Lower lobe of right lung (tissue), 2 donors: ENCODE data around the gene DNAI4. TPM values are rescaled to one million over a fixed set of nuclear protein-coding genes. Genes with fewer than 3 reads are reported as not detected.

Experiments used
- ATAC-seq, 2 donors: fragments of 200-7000 bp; cut with Tn5 transposase; one replicate each; pipeline ENCODE4 v1.9.1; 2020 to 2022; ENCODE audit warnings: mild to moderate bottlenecking in 2 of 2, moderate library complexity in 2 of 2
- DNase-seq: peaks from one replicate; pipeline ENCODE4 v3.0.0-alpha.2; 2020
- H3K27ac ChIP-seq: fragments of 200-600 bp; one replicate; pipeline ENCODE4 v1.8.0; 2022
- H3K27me3 ChIP-seq: fragments of 200-600 bp; one replicate; pipeline ENCODE4 v1.8.0; 2022; ENCODE audit warnings: low read depth
- H3K36me3 ChIP-seq: fragments of 200-600 bp; one replicate; pipeline ENCODE4 v1.8.0; 2022; ENCODE audit warnings: mild to moderate bottlenecking
- H3K4me1 ChIP-seq: fragments of 200-600 bp; one replicate; pipeline ENCODE4 v1.8.0; 2022
- H3K4me3 ChIP-seq: fragments of 200-600 bp; one replicate; pipeline ENCODE4 v1.8.0; 2022; ENCODE audit warnings: mild to moderate bottlenecking
- H3K9me3 ChIP-seq: fragments of 200-600 bp; one replicate; pipeline ENCODE4 v1.8.0; 2022
- CTCF ChIP-seq: fragments of 200-600 bp; IDR thresholded peaks from one replicate; pipeline ENCODE4 v1.8.0; 2022; ENCODE audit warnings: antibody characterized with exemption, mild to moderate bottlenecking
- intact Hi-C: fragments of 100-400 bp; cut with DNase I; formaldehyde crosslinking; loops from one replicate; pipeline ENCODE4 v1.11.0; 2022
- total RNA-seq: library from RNA; stranded (reverse); fragmentation: NEBNext Ultra II Directional; extraction: Animal tissue kit (Norgen Biotek cat#: 25700); gene quantifications from one replicate; pipeline ENCODE4 v1.2.1, GENCODE V29; 2021
- donor health status: DM: no; HTN: yes; CAD: no; lungs with severe emphysema.

Gene DNAI4
- total RNA-seq, 1 donor from 2014 or later = 19.9 TPM

GRCh38 chr1:66931590-66931989 is 6.9 kb upstream of the DNAI4 start:
- intact Hi-C loops = no loop called here

DNA sequence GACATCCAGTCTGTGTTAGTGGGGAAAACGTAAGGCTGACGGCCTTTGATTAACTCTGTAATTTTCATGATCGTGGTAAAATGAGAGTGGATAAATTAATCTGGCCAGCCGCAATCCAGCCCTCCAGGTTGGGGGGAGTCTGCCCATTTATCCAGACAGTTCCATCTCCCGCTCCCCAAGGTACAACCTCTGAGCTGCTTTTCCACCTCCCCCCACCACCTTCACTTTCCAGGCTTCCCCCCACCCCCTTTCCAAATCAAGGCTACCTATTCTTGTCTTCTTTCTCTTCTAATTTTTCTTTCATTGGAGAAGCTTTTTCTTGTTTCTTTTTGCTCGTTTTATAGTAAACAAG is 6.1 kb upstream of the DNAI4 start:
- ATAC-seq (peak in 1 of 2 donors; percentile 4), DNase-seq (no peak)
- H3K36me3 ChIP-seq = no peaks in the 10 kb centered on the region
- peak overlapping the region; percentile 76 for H3K4me3 ChIP-seq
- no peaks in the 10 kb centered on the region for H3K27me3 ChIP-seq
- H3K9me3 ChIP-seq = no peaks in the 10 kb centered on the region
- intact Hi-C loops = no loop called here
- H3K27ac ChIP-seq = peak overlapping the region; percentile 93
- peaks cover 60% of the 10 kb centered on the region for H3K4me1 ChIP-seq
- no peak for TF ChIP-seq CTCF

More at GRCh38 chr1:66931590-66931989, 6.9 kb upstream of the DNAI4 start:
- Histone ChIP-seq H3K27me3 (no peaks in the 10 kb centered on the region), H3K9me3 (no peaks in the 10 kb centered on the region), H3K4me1 (peaks cover 58% of the 10 kb centered on the region), H3K27ac (peak overlapping the region; percentile 93), H3K36me3 (no peaks in the 10 kb centered on the region), H3K4me3 (peak overlapping the region; percentile 76)
- DNase-seq (no peak), ATAC-seq (no peak)
- TF ChIP-seq CTCF = no peak

DNA sequence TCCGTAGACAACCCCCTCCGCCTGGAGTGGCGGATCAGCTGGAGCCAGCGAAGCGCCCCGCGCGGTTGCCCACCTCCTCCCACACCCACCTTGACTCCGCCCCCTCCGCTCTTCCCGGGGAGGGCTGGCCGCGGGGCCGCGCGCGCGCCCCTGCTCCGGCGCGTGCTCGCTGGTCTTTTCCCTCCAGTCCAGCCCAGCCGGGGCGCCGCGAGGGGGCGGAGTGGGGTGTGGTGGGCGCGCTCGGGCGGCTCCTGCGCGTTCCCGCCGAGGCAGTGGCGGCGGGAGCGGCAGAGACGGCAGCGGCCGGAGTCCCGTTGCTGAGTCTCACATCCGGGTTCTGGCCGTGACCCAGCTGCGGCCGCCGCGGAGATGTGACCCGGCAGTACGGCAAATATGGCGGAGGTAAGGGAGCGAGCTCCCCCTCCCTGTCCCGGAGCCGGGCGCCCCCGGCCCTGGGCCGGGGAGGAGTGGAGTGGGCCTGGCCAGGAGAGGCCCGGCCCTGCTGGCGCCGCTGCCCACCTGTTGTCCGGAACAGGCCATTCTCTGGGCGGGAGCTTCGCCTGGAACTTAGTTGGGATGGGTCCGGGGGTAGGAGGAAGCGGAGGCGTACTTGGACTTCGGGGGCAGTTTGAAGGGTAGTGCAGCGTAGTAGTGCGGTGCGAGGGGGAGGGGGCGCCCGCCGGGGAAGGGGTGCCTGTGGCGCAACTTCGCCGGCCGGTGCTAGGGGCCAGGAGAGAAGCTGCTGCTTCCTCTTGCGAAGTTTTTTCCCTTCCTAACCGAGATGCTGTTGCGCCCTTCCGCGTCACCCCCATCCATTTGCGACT is 5.6 kb upstream of the DNAI4 start:
- H3K4me3 ChIP-seq = peak overlapping the region; percentile 76
- intact Hi-C loops = no loop called here
- DNase-seq = peak; percentile 96
- peak overlapping the region; percentile 93 for H3K27ac ChIP-seq
- H3K36me3 ChIP-seq = no peaks in the 10 kb centered on the region
- peak; percentile 92 to 96 for ATAC-seq
- no peaks in the 10 kb centered on the region for H3K9me3 ChIP-seq
- peaks cover 58% of the 10 kb centered on the region for H3K4me1 ChIP-seq
- TF ChIP-seq CTCF = peak; percentile 44
- H3K27me3 ChIP-seq = no peaks in the 10 kb centered on the region

DNA sequence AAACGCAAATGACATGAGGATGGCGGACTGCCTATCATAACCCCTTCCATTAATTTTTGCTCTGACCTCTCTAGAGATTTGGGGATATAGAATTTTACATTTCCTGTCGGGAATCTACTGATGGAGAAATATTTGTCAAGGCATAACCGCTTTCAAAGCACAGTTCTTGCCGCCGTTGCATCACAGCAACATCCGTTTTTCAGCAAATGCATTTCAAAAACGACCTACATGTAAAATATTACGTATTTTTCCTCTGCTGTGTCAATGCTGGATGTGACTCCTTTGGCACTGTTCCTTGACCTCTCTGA is 5.0 kb upstream of the DNAI4 start:
- Histone ChIP-seq H3K27me3 (no peaks in the 10 kb centered on the region), H3K4me1 (peaks cover 52% of the 10 kb centered on the region), H3K9me3 (no peaks in the 10 kb centered on the region), H3K36me3 (no peaks in the 10 kb centered on the region), H3K4me3 (peak overlapping the region; percentile 76), H3K27ac (peak overlapping the region; percentile 93)
- DNase-seq (no peak), ATAC-seq (no peak)
- intact Hi-C loops = no loop called here
- TF ChIP-seq CTCF = no peak

- Histone ChIP-seq H3K27ac (peak overlapping the region; percentile 93), H3K4me3 (peak overlapping the region; percentile 76), H3K36me3 (no peaks in the 10 kb centered on the region), H3K4me1 (peaks cover 48% of the 10 kb centered on the region), H3K27me3 (no peaks in the 10 kb centered on the region), H3K9me3 (no peaks in the 10 kb centered on the region)
- ATAC-seq (no peak), DNase-seq (no peak)
- intact Hi-C loops = no loop called here
- TF ChIP-seq CTCF = no peak
These were observed 4.6 kb upstream of the DNAI4 start for GRCh38 chr1:66929146-66929688.
